Esophagus squamous epithelium (tissue), 4 donors: ENCODE measurements around the gene UBA6.

Experiments
- CTCF ChIP-seq, 6 experiments: fragments of 450-650 bp in 4 of 6; fragments of 200-600 bp in 2 of 6; sonication (generic) in 2 of 6; IDR thresholded peaks; one replicate each; pipeline ENCODE4 v1.5.1; 2016 to 2019; ENCODE audit warnings: antibody characterized with exemption in 6 of 6, mild to moderate bottlenecking in 4 of 6, moderate library complexity in 4 of 6
- POLR2A ChIP-seq, 4 donors: fragments of 450-650 bp; IDR thresholded peaks; one replicate each; pipeline ENCODE4 v1.6.1; 2017; ENCODE audit warnings: antibody characterized with exemption in 4 of 4, mild to moderate bottlenecking in 4 of 4, moderate library complexity in 3 of 4

GRCh38 chr4:67684839-67685531 is 16.0 kb downstream of the UBA6 start:
- TF ChIP-seq CTCF (IDR thresholded peaks at IDR 0.05): no peak
- TF ChIP-seq POLR2A (IDR thresholded peaks at IDR 0.05): no peak
